GM10266 (cell line): ENCODE results near the gene C2CD4C.

Source experiments
- DNase-seq: peaks from one replicate; pipeline ENCODE4 v3.0.0; 2012; ENCODE audit errors: extremely low spot score
- TF ChIP-seq, protein P1 (sequence below): IDR thresholded peaks from 2 replicates; pipeline ENCODE4 v1.5.1; 2012; ENCODE audit warnings: mild to moderate bottlenecking, low read depth; ENCODE audit not compliant: control insufficient read depth, insufficient read depth; ENCODE audit errors: missing control alignments

Gene C2CD4C

GRCh38 chr19:367963-368629 is 40.9 kb downstream of the C2CD4C start:
- TF ChIP-seq, protein P1, sequence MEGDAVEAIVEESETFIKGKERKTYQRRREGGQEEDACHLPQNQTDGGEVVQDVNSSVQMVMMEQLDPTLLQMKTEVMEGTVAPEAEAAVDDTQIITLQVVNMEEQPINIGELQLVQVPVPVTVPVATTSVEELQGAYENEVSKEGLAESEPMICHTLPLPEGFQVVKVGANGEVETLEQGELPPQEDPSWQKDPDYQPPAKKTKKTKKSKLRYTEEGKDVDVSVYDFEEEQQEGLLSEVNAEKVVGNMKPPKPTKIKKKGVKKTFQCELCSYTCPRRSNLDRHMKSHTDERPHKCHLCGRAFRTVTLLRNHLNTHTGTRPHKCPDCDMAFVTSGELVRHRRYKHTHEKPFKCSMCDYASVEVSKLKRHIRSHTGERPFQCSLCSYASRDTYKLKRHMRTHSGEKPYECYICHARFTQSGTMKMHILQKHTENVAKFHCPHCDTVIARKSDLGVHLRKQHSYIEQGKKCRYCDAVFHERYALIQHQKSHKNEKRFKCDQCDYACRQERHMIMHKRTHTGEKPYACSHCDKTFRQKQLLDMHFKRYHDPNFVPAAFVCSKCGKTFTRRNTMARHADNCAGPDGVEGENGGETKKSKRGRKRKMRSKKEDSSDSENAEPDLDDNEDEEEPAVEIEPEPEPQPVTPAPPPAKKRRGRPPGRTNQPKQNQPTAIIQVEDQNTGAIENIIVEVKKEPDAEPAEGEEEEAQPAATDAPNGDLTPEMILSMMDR, result no peak
- DNase-seq, result no peak

DNA sequence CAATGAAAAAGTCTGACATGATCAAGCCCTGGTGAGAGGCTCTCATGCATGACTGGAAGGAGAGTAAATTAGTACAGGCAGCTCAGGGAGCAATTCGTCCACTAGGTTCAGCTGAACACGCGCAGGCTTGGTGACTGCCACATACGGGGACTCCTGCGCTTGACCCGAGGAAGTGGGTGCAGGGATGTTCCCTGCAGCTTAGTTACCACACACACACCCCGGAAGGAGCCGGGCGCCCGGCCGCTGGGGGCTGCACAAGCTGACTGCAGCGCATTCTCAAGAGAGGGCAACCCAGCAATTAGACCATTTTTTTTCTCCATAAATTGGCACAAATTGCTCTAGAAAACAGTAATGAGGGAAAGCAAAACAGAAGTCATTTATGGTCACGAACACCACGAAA is 41.4 kb downstream of the C2CD4C start:
- TF ChIP-seq, protein P1, result no peak

GRCh38 chr19:366951-367350 is 42.0 kb downstream of the C2CD4C start:
- no peak for DNase-seq
- TF ChIP-seq, protein P1, result no peak

More for the DNA sequence above, 41.4 kb downstream of the C2CD4C start:
- no peak for DNase-seq

GRCh38 chr19:366205-366783 is 42.7 kb downstream of the C2CD4C start:
- no peak for DNase-seq
- TF ChIP-seq, protein P1, result no peak

DNA sequence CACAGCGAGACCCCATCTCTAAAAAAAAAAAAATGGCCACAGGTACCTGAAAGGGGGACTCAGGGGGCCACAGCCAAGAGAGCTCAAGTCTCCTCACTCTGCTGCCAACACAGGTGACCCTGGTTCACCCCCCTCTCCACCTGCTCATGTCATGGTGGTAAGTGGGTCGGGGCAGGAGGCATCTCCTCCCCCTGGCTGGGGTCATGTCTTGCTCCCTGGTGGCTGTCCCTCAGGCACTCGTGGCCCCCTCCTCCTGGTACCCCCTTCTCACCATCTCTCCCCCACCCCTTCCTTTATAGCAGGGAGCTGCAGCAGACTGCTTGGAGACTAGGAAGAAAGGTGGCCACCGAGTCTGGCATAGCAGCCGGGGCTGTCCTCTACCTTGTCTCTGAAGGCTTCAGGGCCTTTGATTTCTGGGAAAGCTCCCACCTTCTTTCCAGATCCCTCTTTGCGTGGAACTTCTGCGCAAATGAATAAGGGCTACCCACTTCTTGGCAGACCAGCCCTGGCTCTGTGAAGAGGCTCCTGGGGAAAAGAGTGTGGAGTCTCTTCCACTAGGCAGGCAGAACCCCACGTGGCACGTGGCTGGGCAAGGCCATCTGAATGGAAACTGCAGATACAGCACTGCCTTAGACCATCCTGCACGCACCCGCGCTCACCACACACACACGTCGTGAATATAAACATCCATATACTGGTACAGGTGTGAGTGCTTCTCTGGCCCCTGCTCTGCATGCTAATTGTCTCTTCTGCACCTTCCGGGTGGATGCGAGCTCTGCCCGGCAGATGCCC is 44.3 kb downstream of the C2CD4C start:
- DNase-seq, result no peak

DNA sequence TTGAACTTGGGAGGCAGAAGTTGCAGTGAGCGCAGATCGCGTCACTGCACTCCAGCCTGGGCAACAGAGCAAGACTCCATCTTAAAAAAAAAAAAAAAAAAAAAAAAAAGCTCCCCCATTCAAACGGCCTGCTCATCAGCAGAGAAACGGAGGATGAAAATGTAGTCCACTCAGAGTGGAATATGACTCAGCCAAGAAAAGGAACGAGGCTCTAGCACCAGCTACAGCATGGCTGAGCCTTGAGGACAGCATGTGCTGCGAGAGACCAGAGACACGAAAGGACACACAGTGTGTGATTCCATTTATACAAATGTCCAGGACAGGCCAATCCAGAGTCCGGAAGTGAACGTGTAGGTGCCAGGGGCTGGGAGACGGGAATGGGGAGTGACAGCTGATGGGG is 46.3 kb downstream of the C2CD4C start:
- DNase-seq, result no peak
- TF ChIP-seq, protein P1, result no peak

More for the DNA sequence above, 44.3 kb downstream of the C2CD4C start:
- TF ChIP-seq, protein P1, result no peak

- no peak for DNase-seq
- TF ChIP-seq, protein P1, result no peak
Observed at GRCh38 chr19:362154-362553, 46.8 kb downstream of the C2CD4C start.
